ENCODE results near the gene DIS3L2. TPM values are rescaled to one million over a fixed set of nuclear protein-coding genes. Genes with fewer than 3 reads are reported as not detected.

DIS3L2 gene
- total RNA-seq, 4 donors from 2014 or later = 18.7 to 30.9 (median 26.1) TPM

DNA sequence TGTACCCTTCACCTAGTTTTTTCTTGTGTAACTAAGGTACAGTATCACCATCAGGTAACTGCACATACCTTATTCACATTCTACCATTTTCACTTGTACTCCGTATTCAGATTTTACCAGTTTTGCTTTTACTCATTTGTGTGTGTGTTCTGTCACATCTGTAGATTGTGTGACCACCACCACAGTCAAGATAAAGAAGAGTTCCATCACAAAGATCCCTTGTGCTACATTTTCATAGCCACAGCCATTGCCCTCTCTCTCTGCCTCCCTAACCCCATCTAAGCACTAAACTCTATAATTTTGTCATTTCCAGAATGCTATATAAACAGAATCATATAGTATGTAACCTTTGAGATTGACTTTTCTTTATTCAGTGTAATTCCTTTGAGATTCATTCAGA lies 23.5 kb downstream of the DIS3L2 start:
- no peak for TF ChIP-seq CTCF (IDR thresholded peaks at IDR 0.05; ENCODE audit: low read depth)

GRCh38 chr2:231985823-231986261 lies 24.3 kb downstream of the DIS3L2 start:
- TF ChIP-seq CTCF (IDR thresholded peaks at IDR 0.05; ENCODE audit: low read depth) = no peak

- TF ChIP-seq CTCF (IDR thresholded peaks at IDR 0.05; ENCODE audit: low read depth) = no peak
Measured at GRCh38 chr2:231987124-231987727, 25.7 kb downstream of the DIS3L2 start.

- no peak for TF ChIP-seq CTCF (IDR thresholded peaks at IDR 0.05; ENCODE audit: low read depth)
Measured at GRCh38 chr2:231988179-231988866, 26.8 kb downstream of the DIS3L2 start.

GRCh38 chr2:231991664-231992063 lies 30.2 kb downstream of the DIS3L2 start:
- TF ChIP-seq CTCF (IDR thresholded peaks at IDR 0.05; ENCODE audit: low read depth) = no peak

- TF ChIP-seq CTCF (IDR thresholded peaks at IDR 0.05; ENCODE audit: low read depth) = no peak
Measured at GRCh38 chr2:231992888-231993287, 31.4 kb downstream of the DIS3L2 start.

GRCh38 chr2:231996797-231997540 lies 35.5 kb downstream of the DIS3L2 start:
- TF ChIP-seq CTCF (IDR thresholded peaks at IDR 0.05; ENCODE audit: low read depth) = no peak

Measured in subcutaneous adipose tissue (tissue), 4 donors.